SK-N-SH (cell line): ENCODE results near the gene MAS1L. TPM values are rescaled to one million over a fixed set of nuclear protein-coding genes. Genes with fewer than 3 reads are reported as not detected.

Experiments
- CTCF ChIA-PET: fragments of 300-600, 350-600 bp; formaldehyde crosslinking; extraction: SDS; loops from one replicate; lab custom pipeline; 2021; lab: Yijun Ruan, JAX
- POLR2A ChIA-PET: fragments of 350-600 bp; sonication (Branson Sonifier 250); formaldehyde crosslinking; extraction: SDS; loops from one replicate; lab custom pipeline; 2020; ENCODE audit warnings: antibody characterized with exemption, inconsistent platforms; lab: Yijun Ruan, JAX
- DNase-seq: peaks from one replicate; pipeline ENCODE4 v3.0.0; 2012
- H2AFZ ChIP-seq: fragments of 200-600 bp; sonication (generic); 2 replicates; pipeline ENCODE4 v1.8.1; 2016; ENCODE audit warnings: antibody characterized with exemption, mild to moderate bottlenecking, low read depth
- H3F3A ChIP-seq: fragments of 200-600 bp; sonication (generic); replicated peaks from 2 replicates; pipeline ENCODE3; 2016; ENCODE audit warnings: antibody characterized with exemption, mild to moderate bottlenecking; ENCODE audit not compliant: insufficient read depth
- H3K27ac ChIP-seq, 2 experiments: fragments of 200-500 bp in 1 of 2; fragments of 200-600 bp in 1 of 2; sonication (Bioruptor generic) in 1 of 2; sonication (generic), shearing (Covaris generic) in 1 of 2; 2 replicates each; pipeline versions ENCODE4 v1.5.1 to v1.6.1; 2014 to 2016; ENCODE audit warnings: low read depth in 2 of 2, inconsistent platforms in 1 of 2, low read length in 1 of 2, mild to moderate bottlenecking in 1 of 2, mixed read lengths in 1 of 2
- H3K27me3 ChIP-seq: fragments of 200-600 bp; sonication (generic), shearing (Covaris generic); 2 replicates; pipeline ENCODE4 v1.6.1; 2016; ENCODE audit warnings: mixed run types; ENCODE audit not compliant: insufficient read depth
- H3K36me3 ChIP-seq, 2 experiments: fragments of 200-500 bp in 1 of 2; fragments of 200-600 bp in 1 of 2; sonication (Bioruptor generic) in 1 of 2; sonication (generic) in 1 of 2; replicated peaks in 1 of 2; 2 replicates each; pipeline versions ENCODE3 to v1.5.1; 2014 to 2016; ENCODE audit warnings: low read length in 1 of 2, mild to moderate bottlenecking in 1 of 2; ENCODE audit not compliant: insufficient read depth in 2 of 2, control insufficient read depth in 1 of 2
- H3K4me1 ChIP-seq, 2 experiments: fragments of 200-500 bp in 1 of 2; fragments of 200-600 bp in 1 of 2; sonication (Bioruptor generic) in 1 of 2; sonication (generic), shearing (Covaris generic) in 1 of 2; 2 replicates each; pipeline versions ENCODE4 v1.5.1 to v1.6.1; 2014 to 2016; ENCODE audit warnings: low read depth in 1 of 2, low read length in 1 of 2, mixed run types in 1 of 2; ENCODE audit not compliant: insufficient read depth in 2 of 2, control insufficient read depth in 1 of 2
- H3K4me2 ChIP-seq: fragments of 200-600 bp; sonication (generic), shearing (Covaris generic); 2 replicates; pipeline ENCODE4 v1.6.1; 2017; ENCODE audit warnings: mixed run types
- H3K4me3 ChIP-seq, 2 experiments: fragments of 200-500 bp in 1 of 2; fragments of 200-600 bp in 1 of 2; sonication (Bioruptor generic) in 1 of 2; sonication (generic), shearing (Covaris generic) in 1 of 2; 2 replicates each; pipeline versions ENCODE4 v1.5.1 to v1.8.1; 2014 to 2016; ENCODE audit warnings: low read depth in 2 of 2, inconsistent platforms in 1 of 2, low read length in 1 of 2, mild to moderate bottlenecking in 1 of 2, mixed read lengths in 1 of 2, moderate library complexity in 1 of 2
- H3K79me2 ChIP-seq: fragments of 200-600 bp; sonication (generic); 2 replicates; pipeline ENCODE4 v1.8.1; 2017; ENCODE audit warnings: mild to moderate bottlenecking; ENCODE audit not compliant: insufficient read depth
- H3K9ac ChIP-seq: fragments of 200-600 bp; sonication (generic); 2 replicates; pipeline ENCODE4 v1.6.1; 2017; ENCODE audit warnings: mixed run types
- H3K9me2 ChIP-seq: fragments of 200-600 bp; sonication (generic); 2 replicates; pipeline ENCODE4 v1.6.1; 2017; ENCODE audit warnings: mixed run types
- H3K9me3 ChIP-seq: fragments of 200-600 bp; sonication (generic); 2 replicates; pipeline ENCODE4 v1.6.1; 2017; ENCODE audit warnings: mixed run types, mild to moderate bottlenecking, moderate library complexity
- H4K20me1 ChIP-seq: fragments of 200-600 bp; sonication (generic); 2 replicates; pipeline ENCODE4 v1.6.1; 2017; ENCODE audit warnings: mild to moderate bottlenecking, mixed run types; ENCODE audit not compliant: insufficient read depth
- CHD2 ChIP-seq: fragments of 150-350 bp; IDR thresholded peaks from 2 replicates; pipeline ENCODE4 v1.6.1; 2018; ENCODE audit warnings: low read length; ENCODE audit not compliant: partially characterized antibody
- ELF1 ChIP-seq: IDR thresholded peaks from 2 replicates; pipeline ENCODE4 v1.4.0; 2012
- FOSL2 ChIP-seq: IDR thresholded peaks from 2 replicates; pipeline ENCODE4 v1.4.0; 2012; ENCODE audit warnings: low read depth, mild to moderate bottlenecking, moderate library complexity, borderline replicate concordance
- FOXM1 ChIP-seq: IDR thresholded peaks from 2 replicates; pipeline ENCODE4 v1.4.0; 2012; ENCODE audit warnings: low read depth, mild to moderate bottlenecking
- GATA2 ChIP-seq: sonication (generic); formaldehyde crosslinking; IDR thresholded peaks from 2 replicates; pipeline ENCODE4 v1.5.0; 2020; ENCODE audit warnings: mild to moderate bottlenecking, missing genetic modification reagents
- MEF2A ChIP-seq: IDR thresholded peaks from 2 replicates; pipeline ENCODE4 v1.4.0; 2012; ENCODE audit warnings: low read depth, borderline replicate concordance
- NFIC ChIP-seq: IDR thresholded peaks from 2 replicates; pipeline ENCODE4 v1.4.0; 2012; ENCODE audit warnings: borderline replicate concordance
- RAD21 ChIP-seq: IDR thresholded peaks from 2 replicates; pipeline ENCODE4 v1.6.1; 2012; ENCODE audit warnings: mild to moderate bottlenecking, low read length
- RCOR1 ChIP-seq: fragments of 150-350 bp; IDR thresholded peaks from 2 replicates; pipeline ENCODE4 v1.6.1; 2017; ENCODE audit warnings: antibody characterized with exemption, low read length
- TCF12 ChIP-seq: IDR thresholded peaks from 2 replicates; pipeline ENCODE4 v1.4.0; 2012
- TEAD4 ChIP-seq: IDR thresholded peaks from 2 replicates; pipeline ENCODE4 v1.4.0; 2012; ENCODE audit warnings: mild to moderate bottlenecking, borderline replicate concordance; ENCODE audit not compliant: insufficient read depth
- WGBS: methylation state at CpG from one replicate; pipeline ENCODE4 v1.1.6; 2017; ENCODE audit warnings: low lambda C conversion rate; 5-methylcytosine and 5-hydroxymethylcytosine counted together
- polyA plus RNA-seq, 3 experiments: library from polyadenylated mRNA; depleted of rRNA; stranded (reverse); fragments of >200 nt; gene quantifications; 2 replicates each; pipeline ENCODE4 v1.2.3, GENCODE V29; 2012
- TF ChIP-seq, protein P1 (sequence below): IDR thresholded peaks from 2 replicates; pipeline ENCODE4 v1.6.1; 2012; ENCODE audit warnings: mild to moderate bottlenecking, low read depth, low read length, moderate library complexity
- TF ChIP-seq, protein P2 (sequence below): IDR thresholded peaks from 2 replicates; pipeline ENCODE4; 2012

MAS1L gene
- polyA plus RNA-seq, 1 of the 3 experiments (the other 2 are of a cell fraction), result not detected

DNA sequence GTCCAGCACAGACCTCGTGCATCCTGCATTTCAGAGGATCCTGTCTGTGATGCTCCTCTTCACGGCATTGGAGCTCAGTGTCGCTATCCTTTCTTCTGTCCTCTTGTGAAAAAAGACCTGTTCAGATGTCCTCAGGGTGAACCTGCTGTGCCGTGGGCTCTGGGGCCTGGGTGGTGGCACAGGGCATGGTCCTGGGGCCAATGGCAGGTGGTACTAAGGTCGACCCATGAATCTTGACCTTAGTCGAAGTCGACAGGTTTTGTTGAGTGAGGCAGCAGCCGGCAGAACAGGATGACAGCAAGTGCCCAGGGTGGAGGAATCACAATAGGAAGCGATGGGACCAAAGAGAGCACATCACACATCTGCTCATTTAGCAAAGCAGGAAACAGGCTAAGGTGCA lies 22.0 kb upstream of the MAS1L start:
- CTCF ChIA-PET, result interaction anchor here (1.5 kb wide), 1 partner anchor 22 kb away, joined by 4 read pairs; no protein-coding TSS in a partner anchor
- H3K79me2 ChIP-seq, result no peaks in the 10 kb centered on the region
- no peak overlapping the region for H3K4me2 ChIP-seq
- no peaks in the 10 kb centered on the region for H3K36me3 ChIP-seq
- H3K27ac ChIP-seq, result no peak overlapping the region
- H3K4me3 ChIP-seq, result no peak overlapping the region
- TF ChIP-seq NFIC, result no peak
- TF ChIP-seq, protein P1, sequence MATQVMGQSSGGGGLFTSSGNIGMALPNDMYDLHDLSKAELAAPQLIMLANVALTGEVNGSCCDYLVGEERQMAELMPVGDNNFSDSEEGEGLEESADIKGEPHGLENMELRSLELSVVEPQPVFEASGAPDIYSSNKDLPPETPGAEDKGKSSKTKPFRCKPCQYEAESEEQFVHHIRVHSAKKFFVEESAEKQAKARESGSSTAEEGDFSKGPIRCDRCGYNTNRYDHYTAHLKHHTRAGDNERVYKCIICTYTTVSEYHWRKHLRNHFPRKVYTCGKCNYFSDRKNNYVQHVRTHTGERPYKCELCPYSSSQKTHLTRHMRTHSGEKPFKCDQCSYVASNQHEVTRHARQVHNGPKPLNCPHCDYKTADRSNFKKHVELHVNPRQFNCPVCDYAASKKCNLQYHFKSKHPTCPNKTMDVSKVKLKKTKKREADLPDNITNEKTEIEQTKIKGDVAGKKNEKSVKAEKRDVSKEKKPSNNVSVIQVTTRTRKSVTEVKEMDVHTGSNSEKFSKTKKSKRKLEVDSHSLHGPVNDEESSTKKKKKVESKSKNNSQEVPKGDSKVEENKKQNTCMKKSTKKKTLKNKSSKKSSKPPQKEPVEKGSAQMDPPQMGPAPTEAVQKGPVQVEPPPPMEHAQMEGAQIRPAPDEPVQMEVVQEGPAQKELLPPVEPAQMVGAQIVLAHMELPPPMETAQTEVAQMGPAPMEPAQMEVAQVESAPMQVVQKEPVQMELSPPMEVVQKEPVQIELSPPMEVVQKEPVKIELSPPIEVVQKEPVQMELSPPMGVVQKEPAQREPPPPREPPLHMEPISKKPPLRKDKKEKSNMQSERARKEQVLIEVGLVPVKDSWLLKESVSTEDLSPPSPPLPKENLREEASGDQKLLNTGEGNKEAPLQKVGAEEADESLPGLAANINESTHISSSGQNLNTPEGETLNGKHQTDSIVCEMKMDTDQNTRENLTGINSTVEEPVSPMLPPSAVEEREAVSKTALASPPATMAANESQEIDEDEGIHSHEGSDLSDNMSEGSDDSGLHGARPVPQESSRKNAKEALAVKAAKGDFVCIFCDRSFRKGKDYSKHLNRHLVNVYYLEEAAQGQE, result no peak
- TF ChIP-seq TEAD4, result no peak
- no peak for TF ChIP-seq TCF12
- no peak for TF ChIP-seq FOXM1
- no peak for TF ChIP-seq GATA2 (CRISPR knock-in tag)
- TF ChIP-seq MEF2A, result no peak
- no peak for TF ChIP-seq RCOR1
- TF ChIP-seq, protein P2, sequence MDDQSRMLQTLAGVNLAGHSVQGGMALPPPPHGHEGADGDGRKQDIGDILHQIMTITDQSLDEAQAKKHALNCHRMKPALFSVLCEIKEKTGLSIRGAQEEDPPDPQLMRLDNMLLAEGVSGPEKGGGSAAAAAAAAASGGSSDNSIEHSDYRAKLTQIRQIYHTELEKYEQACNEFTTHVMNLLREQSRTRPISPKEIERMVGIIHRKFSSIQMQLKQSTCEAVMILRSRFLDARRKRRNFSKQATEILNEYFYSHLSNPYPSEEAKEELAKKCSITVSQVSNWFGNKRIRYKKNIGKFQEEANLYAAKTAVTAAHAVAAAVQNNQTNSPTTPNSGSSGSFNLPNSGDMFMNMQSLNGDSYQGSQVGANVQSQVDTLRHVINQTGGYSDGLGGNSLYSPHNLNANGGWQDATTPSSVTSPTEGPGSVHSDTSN, result no peak
- no peaks in the 10 kb centered on the region for H3K4me1 ChIP-seq
- H3K9me2 ChIP-seq, result no peaks in the 10 kb centered on the region
- no peak overlapping the region for H2AFZ ChIP-seq
- POLR2A ChIA-PET, result no interaction called here
- 10% methylated on average over 8 of the region's 9 CpGs for WGBS
- no peaks in the 10 kb centered on the region for H4K20me1 ChIP-seq
- H3K27me3 ChIP-seq, result peaks cover 53% of the 10 kb centered on the region
- no peaks in the 10 kb centered on the region for H3K9me3 ChIP-seq
- H3F3A ChIP-seq, result no peaks in the 10 kb centered on the region
- no peak for DNase-seq
- H3K9ac ChIP-seq, result no peak overlapping the region

DNA sequence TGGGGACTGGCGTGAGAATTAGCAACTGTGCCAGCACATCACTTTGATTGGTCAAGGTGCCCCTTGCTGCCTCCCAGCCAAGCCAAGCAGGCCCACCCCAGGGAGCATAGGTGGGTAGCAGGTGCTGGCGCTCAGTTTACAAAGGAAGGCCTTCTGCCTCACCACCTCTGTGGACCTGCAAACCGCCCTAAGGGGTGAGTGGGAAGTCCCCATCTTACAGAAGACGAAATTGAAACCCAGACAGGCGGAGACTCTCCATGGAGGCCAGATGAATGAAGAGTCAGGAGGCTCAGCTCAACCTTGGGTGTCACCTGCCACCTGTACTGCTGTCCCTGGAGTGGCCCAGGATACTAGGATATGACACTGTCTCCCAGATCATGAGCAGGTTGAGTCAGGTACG lies 21.5 kb upstream of the MAS1L start:
- H3F3A ChIP-seq, result no peaks in the 10 kb centered on the region
- no peak overlapping the region for H3K4me3 ChIP-seq
- no peak overlapping the region for H3K27ac ChIP-seq
- H3K36me3 ChIP-seq, result no peaks in the 10 kb centered on the region
- no peak overlapping the region for H2AFZ ChIP-seq
- POLR2A ChIA-PET, result no interaction called here
- H3K9me3 ChIP-seq, result no peaks in the 10 kb centered on the region
- DNase-seq, result no peak
- no peaks in the 10 kb centered on the region for H3K79me2 ChIP-seq
- WGBS, result 4% methylated on average over 5 of the region's 6 CpGs
- no peak overlapping the region for H3K9ac ChIP-seq
- no peaks in the 10 kb centered on the region for H4K20me1 ChIP-seq
- TF ChIP-seq RAD21 (no peak), MEF2A (no peak), FOSL2 (no peak), ELF1 (no peak), GATA2 (CRISPR knock-in tag) (no peak), CHD2 (no peak)
- CTCF ChIA-PET, result interaction anchor here (1.5 kb wide), 1 partner anchor 23 kb away, joined by 4 read pairs; no protein-coding TSS in a partner anchor
- no peaks in the 10 kb centered on the region for H3K9me2 ChIP-seq
- no peak overlapping the region for H3K4me2 ChIP-seq
- no peaks in the 10 kb centered on the region for H3K4me1 ChIP-seq
- H3K27me3 ChIP-seq, result peaks cover 53% of the 10 kb centered on the region
